ENCODE data around the gene PIWIL4.

Gene PIWIL4

DNA sequence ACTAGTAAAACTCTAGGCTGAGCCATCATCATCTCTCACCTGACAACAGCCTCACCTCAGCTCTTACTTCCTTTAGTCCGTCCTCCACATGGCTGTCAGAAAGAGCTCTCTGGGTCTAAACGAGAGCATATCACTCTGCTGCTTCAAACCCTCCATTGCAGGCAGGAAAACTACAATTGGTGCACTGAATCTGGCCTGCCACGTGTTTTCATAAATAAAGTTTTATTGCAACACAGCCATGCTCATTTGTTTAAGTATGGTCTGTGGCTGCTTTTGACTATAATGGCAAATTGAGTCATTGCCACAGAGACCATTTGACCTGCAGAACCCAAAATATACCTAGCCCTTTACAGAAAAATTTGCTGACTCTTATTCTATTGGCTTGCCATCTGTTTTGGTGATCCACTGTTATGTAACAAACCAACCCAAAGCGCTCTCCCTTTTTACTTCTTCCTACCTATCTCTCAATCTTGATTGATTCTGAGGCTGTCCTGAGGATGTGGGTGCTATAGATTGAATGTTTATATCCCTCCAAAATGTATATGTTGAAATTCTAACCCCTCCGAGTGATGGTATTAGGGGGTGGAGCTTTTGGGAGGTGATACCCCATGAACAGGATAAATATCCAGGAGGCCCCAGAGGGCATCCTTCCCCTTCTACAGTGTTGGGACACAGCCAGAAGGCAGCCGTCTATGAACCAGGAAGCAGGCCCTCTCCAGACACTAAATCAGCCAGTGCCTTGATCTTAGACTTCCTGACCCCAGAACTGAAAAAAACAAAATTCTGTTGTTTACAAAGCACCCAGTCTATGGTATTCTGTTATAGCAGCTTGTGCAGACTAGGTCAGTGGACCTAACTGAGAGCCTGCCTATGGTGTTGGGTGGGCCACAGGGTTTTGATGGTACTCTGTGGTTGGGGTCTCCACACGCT lies 99.9 kb downstream of the PIWIL4 start:
- no peak for DNase-seq

DNA sequence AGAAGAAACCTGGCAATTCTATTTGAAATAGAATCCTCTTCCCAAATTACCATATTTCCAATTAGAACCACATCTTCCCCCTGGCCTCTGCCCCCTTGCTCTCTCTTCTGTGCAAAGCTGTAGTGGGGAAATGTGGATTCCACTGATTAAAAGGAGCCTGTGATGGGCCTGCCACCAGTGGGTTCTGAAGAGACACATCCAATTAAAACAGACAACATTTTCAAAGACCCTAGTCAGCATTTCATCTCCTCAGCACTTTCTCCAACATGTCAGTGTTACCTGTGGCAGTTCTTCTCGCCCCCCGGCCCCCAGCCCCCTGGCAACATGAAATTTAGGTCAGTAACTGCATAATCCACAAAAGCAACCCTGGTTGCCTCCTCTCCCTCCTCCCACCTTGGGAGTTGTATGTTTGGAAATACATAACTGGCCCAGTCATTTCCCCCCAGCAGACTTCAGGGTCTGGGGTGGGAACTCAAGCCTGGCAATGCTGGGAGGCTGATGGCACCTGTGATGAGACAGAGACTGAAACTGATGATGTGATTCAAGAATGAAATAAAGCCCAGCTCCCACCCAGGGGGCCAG lies 101.1 kb downstream of the PIWIL4 start:
- DNase-seq: no peak

DNA sequence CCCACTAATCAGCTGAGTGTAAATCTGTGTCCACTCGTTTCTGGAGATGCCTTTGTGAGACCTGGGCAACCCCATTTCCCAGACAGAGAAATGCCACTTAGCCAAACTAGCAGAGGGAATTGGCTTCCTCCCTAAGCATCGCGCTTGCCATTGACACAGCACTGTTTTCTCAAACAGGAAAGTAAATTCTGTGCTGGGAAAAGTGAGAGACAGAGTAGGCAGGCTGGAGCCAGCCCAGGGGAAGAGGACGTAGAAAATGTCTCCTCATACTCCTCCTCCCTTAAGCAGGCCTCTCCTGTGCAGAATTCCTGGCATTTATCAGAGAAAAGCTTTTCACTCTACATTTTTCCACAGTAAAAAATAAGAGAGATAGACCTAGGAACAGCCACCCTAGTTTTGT lies 101.9 kb downstream of the PIWIL4 start:
- no peak for DNase-seq

Measured in activated naive CD4-positive, alpha-beta T cell treated with Interleukin-2 at 50 U/mL for 16 hours (primary cell).